NAMALWA (cell line): Measurements from ENCODE around the gene PRRX2.
"Not testable (repeated sequence)": the region's sequence is repeated elsewhere in the genome, so short reads cannot be mapped to it uniquely, and the experiment has no call there.

Experiments
- DNase-seq: peaks from one replicate; pipeline ENCODE4 v3.0.0-alpha.2; 2015; ENCODE audit warnings: low spot score

The PRRX2 gene

GRCh38 chr9:129735546-129735945, 70.1 kb downstream of the PRRX2 start:
- no peak for DNase-seq

- no peak for DNase-seq
These were observed 70.9 kb downstream of the PRRX2 start for GRCh38 chr9:129736334-129736733.

- peak; percentile 87 for DNase-seq
These were observed 72.2 kb downstream of the PRRX2 start for GRCh38 chr9:129737479-129738274.

GRCh38 chr9:129739432-129739831, 74.0 kb downstream of the PRRX2 start:
- DNase-seq: no peak

GRCh38 chr9:129740174-129740573, 74.7 kb downstream of the PRRX2 start:
- no peak for DNase-seq

GRCh38 chr9:129740666-129741464, 75.4 kb downstream of the PRRX2 start:
- no peak for DNase-seq

GRCh38 chr9:129745200-129745599, 79.8 kb downstream of the PRRX2 start:
- no peak for DNase-seq

GRCh38 chr9:129746092-129746777, 80.8 kb downstream of the PRRX2 start:
- DNase-seq: no peak

GRCh38 chr9:129748249-129748648, 82.8 kb downstream of the PRRX2 start:
- no peak for DNase-seq

- not testable (repeated sequence) for DNase-seq
These were observed 83.6 kb downstream of the PRRX2 start for GRCh38 chr9:129749052-129749451.

- no peak for DNase-seq
These were observed 84.1 kb downstream of the PRRX2 start for GRCh38 chr9:129749575-129749974.

- DNase-seq: no peak
These were observed 84.7 kb downstream of the PRRX2 start for GRCh38 chr9:129750013-129750638.

- DNase-seq: no peak
These were observed 86.7 kb downstream of the PRRX2 start for GRCh38 chr9:129751841-129752801.

- peak; percentile 44 for DNase-seq
These were observed 87.7 kb downstream of the PRRX2 start, which contains the start of gene PTGES for GRCh38 chr9:129752900-129753729. Gene PTGES, minus strand, starts transcription at chr9:129753042. Its CDS starts 30 bp downstream, at chr9:129753012.

- DNase-seq: no peak
These were observed 89.7 kb downstream of the PRRX2 start for GRCh38 chr9:129755151-129755550.

GRCh38 chr9:129756191-129756590, 90.7 kb downstream of the PRRX2 start:
- no peak for DNase-seq

GRCh38 chr9:129757045-129757444, 91.6 kb downstream of the PRRX2 start:
- peak; percentile 21 for DNase-seq

GRCh38 chr9:129759319-129759718, 93.9 kb downstream of the PRRX2 start:
- DNase-seq: no peak

- DNase-seq: no peak
These were observed 94.5 kb downstream of the PRRX2 start for GRCh38 chr9:129759804-129760502.
